ENCODE data around the gene CNTFR. TPM values are rescaled to one million over a fixed set of nuclear protein-coding genes. Genes with fewer than 3 reads are reported as not detected.

Gene CNTFR
- total RNA-seq, 1 donor, result not detected

DNA sequence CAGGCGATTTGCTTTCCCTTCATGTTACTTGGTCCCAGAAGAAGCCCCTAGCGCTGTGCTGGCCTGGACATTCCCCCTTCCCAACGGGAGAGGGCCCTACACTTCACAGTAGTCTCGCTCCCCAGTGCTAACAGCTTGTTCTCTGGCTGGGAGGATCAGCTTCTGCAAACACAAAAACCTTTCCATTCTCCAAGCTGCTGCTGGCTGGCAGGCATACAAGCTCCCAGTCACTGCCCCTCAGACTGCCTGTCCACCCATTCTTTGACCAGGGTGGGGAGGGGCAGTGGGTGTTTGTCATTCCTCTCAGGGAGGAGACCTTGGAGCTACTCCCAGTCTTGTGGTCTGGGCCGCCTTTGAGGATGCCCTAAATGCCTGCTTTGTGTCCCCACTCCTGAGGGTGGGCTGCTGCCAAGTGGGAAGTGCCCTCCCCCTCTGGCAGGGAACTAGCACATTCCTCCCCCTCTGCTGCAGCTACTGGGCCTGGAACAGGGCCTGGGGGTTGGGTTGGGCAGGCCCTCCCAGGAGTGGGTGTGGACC lies 87.6 kb downstream of the CNTFR start:
- no peak overlapping the region for H3K4me3 ChIP-seq (ENCODE audit: low read depth, low read length)
- TF ChIP-seq, protein P1, sequence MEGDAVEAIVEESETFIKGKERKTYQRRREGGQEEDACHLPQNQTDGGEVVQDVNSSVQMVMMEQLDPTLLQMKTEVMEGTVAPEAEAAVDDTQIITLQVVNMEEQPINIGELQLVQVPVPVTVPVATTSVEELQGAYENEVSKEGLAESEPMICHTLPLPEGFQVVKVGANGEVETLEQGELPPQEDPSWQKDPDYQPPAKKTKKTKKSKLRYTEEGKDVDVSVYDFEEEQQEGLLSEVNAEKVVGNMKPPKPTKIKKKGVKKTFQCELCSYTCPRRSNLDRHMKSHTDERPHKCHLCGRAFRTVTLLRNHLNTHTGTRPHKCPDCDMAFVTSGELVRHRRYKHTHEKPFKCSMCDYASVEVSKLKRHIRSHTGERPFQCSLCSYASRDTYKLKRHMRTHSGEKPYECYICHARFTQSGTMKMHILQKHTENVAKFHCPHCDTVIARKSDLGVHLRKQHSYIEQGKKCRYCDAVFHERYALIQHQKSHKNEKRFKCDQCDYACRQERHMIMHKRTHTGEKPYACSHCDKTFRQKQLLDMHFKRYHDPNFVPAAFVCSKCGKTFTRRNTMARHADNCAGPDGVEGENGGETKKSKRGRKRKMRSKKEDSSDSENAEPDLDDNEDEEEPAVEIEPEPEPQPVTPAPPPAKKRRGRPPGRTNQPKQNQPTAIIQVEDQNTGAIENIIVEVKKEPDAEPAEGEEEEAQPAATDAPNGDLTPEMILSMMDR (IDR thresholded peaks at IDR 0.05; ENCODE audit: insufficient read depth, low read depth, low read length), result peak; percentile 32
- peak; percentile 16 for DNase-seq (ENCODE audit: low read depth)

Other genes starting within 250 kb of the CNTFR start
- gene MYORG, start 212.8 kb downstream of the CNTFR start, total RNA-seq, result 0.64 and 1.3 TPM in 2 replicates
- gene FAM219A, start 131.2 kb downstream of the CNTFR start, total RNA-seq, result 9.3 and 9.9 TPM in 2 replicates
- gene DNAI1, start 130.9 kb downstream of the CNTFR start, total RNA-seq, result under 0.01 TPM in 1 of 2 replicates, not detected in the other
- gene ENHO, start 66.7 kb downstream of the CNTFR start, total RNA-seq, result not detected in 2 replicates
- 14.7 and 14.8 TPM in 2 replicates for gene RPP25L, start 22.4 kb upstream of the CNTFR start, total RNA-seq
- gene DCTN3, start 30.8 kb upstream of the CNTFR start, total RNA-seq, result 70.8 and 102 TPM in 2 replicates
- 0.32 TPM in 1 of 2 replicates, not detected in the other for gene ARID3C, start 39.3 kb upstream of the CNTFR start, total RNA-seq
- gene SIGMAR1, start 48.1 kb upstream of the CNTFR start, total RNA-seq, result 71.7 and 76.7 TPM in 2 replicates
- 34.1 and 36.7 TPM in 2 replicates for gene GALT, start 57.0 kb upstream of the CNTFR start, total RNA-seq
- gene IL11RA, start 62.5 kb upstream of the CNTFR start, total RNA-seq, result 8.2 and 14.8 TPM in 2 replicates
- gene CCL27, start 72.9 kb upstream of the CNTFR start, total RNA-seq, result not detected in 2 replicates
- not detected in 2 replicates for gene CCL19, start 101.6 kb upstream of the CNTFR start, total RNA-seq
- not detected in 2 replicates for gene CCL21, start 120.4 kb upstream of the CNTFR start, total RNA-seq

Data from fibroblast of villous mesenchyme (primary cell).